Measurements from ENCODE around the gene MCUB. TPM values are rescaled to one million over a fixed set of nuclear protein-coding genes. Genes with fewer than 3 reads are reported as not detected.
A peak's percentile ranks its signal among the peaks of the same experiment; 100 is the strongest.
"Not testable (repeated sequence)": the region's sequence is repeated elsewhere in the genome, so short reads cannot be mapped to it uniquely, and the experiment has no call there.

The MCUB gene, protein sequence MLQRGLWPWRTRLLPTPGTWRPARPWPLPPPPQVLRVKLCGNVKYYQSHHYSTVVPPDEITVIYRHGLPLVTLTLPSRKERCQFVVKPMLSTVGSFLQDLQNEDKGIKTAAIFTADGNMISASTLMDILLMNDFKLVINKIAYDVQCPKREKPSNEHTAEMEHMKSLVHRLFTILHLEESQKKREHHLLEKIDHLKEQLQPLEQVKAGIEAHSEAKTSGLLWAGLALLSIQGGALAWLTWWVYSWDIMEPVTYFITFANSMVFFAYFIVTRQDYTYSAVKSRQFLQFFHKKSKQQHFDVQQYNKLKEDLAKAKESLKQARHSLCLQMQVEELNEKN
- total RNA-seq: 10 to 100 TPM in 3 of 4 donors, 1 to 10 TPM in 1; 6.5 to 18.5 (median 12.4) TPM

DNA sequence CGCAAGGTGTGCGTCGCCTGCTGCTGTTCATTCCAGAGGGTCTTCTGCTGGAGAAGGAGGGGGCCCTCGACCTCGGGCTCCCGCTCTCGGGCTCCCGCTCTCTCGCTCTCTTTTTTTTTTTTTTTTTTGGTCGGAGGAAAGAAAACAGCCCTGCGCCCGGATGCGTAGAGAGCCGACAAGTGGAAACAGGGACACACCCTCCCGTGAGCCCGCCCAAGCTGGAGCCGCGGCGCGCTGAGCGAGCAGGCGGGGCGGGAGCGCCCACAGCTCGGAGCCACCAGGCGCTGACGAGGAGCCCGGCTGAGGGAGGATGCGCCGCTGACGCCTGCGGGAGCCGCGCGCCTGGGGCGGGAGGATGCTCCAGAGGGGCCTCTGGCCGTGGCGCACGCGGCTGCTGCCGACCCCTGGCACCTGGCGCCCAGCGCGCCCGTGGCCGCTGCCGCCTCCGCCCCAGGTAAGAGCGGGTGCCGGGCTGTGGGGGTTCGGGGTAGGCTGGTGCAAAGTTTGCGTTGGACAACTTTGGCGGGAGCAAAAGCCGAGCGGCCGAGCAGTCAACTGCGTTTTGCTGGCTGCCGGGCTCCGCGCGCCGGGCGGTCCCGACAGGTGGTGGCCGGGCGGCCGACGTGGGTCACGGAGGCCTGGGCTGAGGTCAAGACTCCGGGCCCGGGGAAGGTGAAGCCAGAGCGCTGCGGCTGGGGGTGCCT, at the start of gene MCUB:
TSS of gene MCUB (plus strand) at position 264 of the 704 bp plus-strand sequence. CDS start at position 356, 92 bp downstream.
- DNase-seq: peak; percentile 75 to 80
- 0% methylated on average over 6 to 29 of the region's 73 CpGs for WGBS, 2 donors
- intact Hi-C loops (cut with DNase I): loop anchor here (10.0 kb wide), 1 partner anchor 125 kb away; the partner anchor contains the start of gene SEC24B
- Histone ChIP-seq H3K9me3 (no peaks in the 10 kb centered on the region), H3K4me1 (peaks cover 5 to 8% of the 10 kb centered on the region in 2 donors), H3K27ac (peak within 1 kb of the TSS; percentile 4 to 82 (median 41)), H3K27me3 (no peaks in the 10 kb centered on the region), H3K4me3 (replicated peaks in 1 of 3) (peak within 1 kb of the TSS; percentile 43 to 69 (median 63)), H3K36me3 (no peaks in the 10 kb centered on the region)
- peak in 1 of 2 donors; percentile 39 for TF ChIP-seq POLR2A (IDR thresholded peaks at IDR 0.05)
- TF ChIP-seq, protein P1, sequence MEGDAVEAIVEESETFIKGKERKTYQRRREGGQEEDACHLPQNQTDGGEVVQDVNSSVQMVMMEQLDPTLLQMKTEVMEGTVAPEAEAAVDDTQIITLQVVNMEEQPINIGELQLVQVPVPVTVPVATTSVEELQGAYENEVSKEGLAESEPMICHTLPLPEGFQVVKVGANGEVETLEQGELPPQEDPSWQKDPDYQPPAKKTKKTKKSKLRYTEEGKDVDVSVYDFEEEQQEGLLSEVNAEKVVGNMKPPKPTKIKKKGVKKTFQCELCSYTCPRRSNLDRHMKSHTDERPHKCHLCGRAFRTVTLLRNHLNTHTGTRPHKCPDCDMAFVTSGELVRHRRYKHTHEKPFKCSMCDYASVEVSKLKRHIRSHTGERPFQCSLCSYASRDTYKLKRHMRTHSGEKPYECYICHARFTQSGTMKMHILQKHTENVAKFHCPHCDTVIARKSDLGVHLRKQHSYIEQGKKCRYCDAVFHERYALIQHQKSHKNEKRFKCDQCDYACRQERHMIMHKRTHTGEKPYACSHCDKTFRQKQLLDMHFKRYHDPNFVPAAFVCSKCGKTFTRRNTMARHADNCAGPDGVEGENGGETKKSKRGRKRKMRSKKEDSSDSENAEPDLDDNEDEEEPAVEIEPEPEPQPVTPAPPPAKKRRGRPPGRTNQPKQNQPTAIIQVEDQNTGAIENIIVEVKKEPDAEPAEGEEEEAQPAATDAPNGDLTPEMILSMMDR (IDR thresholded peaks at IDR 0.05): no peak

DNA sequence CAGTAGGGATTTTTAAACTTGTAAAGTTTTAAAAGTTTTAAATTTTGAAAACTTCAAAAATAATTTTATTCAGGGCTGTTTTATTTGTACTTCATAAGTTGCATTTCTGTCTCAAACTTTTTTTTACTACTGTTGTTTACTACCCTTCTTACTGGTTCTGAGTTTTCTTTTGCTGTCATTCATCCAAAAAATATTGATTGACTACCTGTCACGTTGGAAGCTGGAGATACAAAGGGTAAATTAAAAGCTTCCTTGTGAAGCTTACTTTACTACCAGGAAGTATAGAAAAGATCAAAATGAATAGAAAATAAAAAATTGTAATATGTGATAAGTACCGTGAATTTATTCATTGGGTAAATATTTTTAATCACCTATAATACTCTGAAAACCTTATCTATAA, 49.4 kb upstream of the MCUB start:
- intact Hi-C loops (cut with DNase I): no loop called here
- H3K36me3 ChIP-seq: peaks cover 17 to 22% of the 10 kb centered on the region in 2 donors

DNA sequence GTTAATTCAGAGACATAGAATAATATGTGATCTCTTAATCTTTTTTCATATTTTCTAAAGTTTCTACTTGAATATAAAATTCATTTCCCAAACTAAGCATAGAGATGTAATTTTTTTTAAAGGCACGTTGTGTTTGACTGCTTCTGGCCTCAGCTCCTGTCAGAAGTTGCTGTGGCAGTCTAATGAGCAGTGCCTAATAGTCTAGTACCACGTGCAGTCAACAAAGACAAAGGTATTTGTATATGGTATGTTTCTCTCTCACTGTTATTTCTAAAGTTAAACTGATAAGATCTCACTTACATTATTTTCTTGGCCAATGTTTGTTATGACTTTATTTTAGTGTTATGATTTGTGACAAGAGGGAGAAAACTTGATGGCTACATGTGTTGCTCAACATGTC, 48.6 kb upstream of the MCUB start:
- TF ChIP-seq, protein P1 (IDR thresholded peaks at IDR 0.05): no peak
- TF ChIP-seq POLR2A (IDR thresholded peaks at IDR 0.05): no peak
- intact Hi-C loops (cut with DNase I): no loop called here
- Histone ChIP-seq H3K27ac (no peak overlapping the region), H3K9me3 (no peaks in the 10 kb centered on the region), H3K27me3 (no peaks in the 10 kb centered on the region), H3K36me3 (peaks cover 20 to 27% of the 10 kb centered on the region in 2 donors), H3K4me3 (replicated peaks in 1 of 3) (no peak overlapping the region), H3K4me1 (no peaks in the 10 kb centered on the region)
- 66 to 72% methylated on average over 2 of the region's 2 CpGs for WGBS, 2 donors
- DNase-seq: no peak

More for the DNA sequence above, 49.4 kb upstream of the MCUB start:
- TF ChIP-seq, protein P1 (IDR thresholded peaks at IDR 0.05): no peak
- no peak for TF ChIP-seq POLR2A (IDR thresholded peaks at IDR 0.05)
- Histone ChIP-seq H3K4me3 (replicated peaks in 1 of 3) (no peak overlapping the region), H3K27ac (no peak overlapping the region), H3K27me3 (no peaks in the 10 kb centered on the region), H3K4me1 (no peaks in the 10 kb centered on the region), H3K9me3 (no peaks in the 10 kb centered on the region)
- WGBS, 2 donors: 83 to 86% methylated on average over 2 of the region's 2 CpGs
- DNase-seq: no peak

DNA sequence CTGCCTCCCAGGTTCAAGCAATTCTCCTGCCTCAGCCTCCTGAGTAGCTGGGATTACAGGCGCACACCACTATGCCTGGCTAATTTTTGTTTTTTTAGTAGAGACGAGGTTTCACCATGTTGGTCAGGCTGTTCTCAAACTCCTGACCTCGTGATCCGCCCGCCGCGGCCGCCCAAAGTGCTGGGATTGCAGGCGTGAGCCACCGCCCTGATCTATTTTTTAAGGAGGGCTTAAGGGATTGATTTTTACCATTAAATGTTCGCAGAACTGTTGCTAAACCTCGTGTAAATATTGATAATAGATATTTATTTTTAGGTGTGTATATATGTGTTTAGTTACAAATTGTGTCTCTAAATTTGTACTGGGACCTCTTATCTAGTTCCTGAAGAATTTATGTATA, 46.7 kb upstream of the MCUB start:
- H3K9me3 ChIP-seq; H3K27ac ChIP-seq; H3K4me1 ChIP-seq; H3K4me3 ChIP-seq (replicated peaks in 1 of 3); intact Hi-C loops (cut with DNase I); DNase-seq; H3K27me3 ChIP-seq: not testable (repeated sequence)
- WGBS, 2 donors: 98% methylated on average over 12 of the region's 12 CpGs
- H3K36me3 ChIP-seq: peaks cover 26 to 31% of the 10 kb centered on the region in 2 donors

DNA sequence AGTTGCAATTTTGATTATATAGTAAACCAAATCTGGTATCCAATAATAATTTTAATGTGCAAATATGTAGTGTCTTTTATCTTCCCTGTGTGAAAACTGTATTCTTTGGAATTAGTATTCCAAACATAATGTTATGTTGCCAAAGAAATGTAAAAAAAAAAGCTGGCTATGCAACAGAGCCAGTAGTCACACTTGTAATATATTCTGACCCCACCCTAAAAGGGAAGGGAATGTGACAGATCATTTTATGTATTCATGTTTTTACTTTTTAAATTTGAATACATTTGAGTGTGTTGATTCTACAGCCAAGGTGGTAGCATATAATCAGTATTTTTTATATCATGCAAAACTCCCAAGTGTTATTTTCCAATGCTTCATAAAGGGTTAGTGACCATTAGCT, 27.9 kb upstream of the MCUB start:
- Histone ChIP-seq H3K9me3 (no peaks in the 10 kb centered on the region), H3K4me3 (replicated peaks in 1 of 3) (no peak overlapping the region), H3K27ac (no peak overlapping the region), H3K4me1 (no peaks in the 10 kb centered on the region), H3K36me3 (peaks cover 47 to 68% of the 10 kb centered on the region in 2 donors), H3K27me3 (no peaks in the 10 kb centered on the region)
- intact Hi-C loops (cut with DNase I): no loop called here
- no peak for TF ChIP-seq POLR2A (IDR thresholded peaks at IDR 0.05)
- TF ChIP-seq, protein P1 (IDR thresholded peaks at IDR 0.05): no peak
- DNase-seq: no peak

Measured in thyroid gland (tissue), 4 donors.